ENCODE measurements around the gene TMEM183A. TPM values are rescaled to one million over a fixed set of nuclear protein-coding genes. Genes with fewer than 3 reads are reported as not detected.

The TMEM183A gene
- total and polyA plus RNA-seq, 2 donors (not counting 1 experiment from before 2014, with no cell fraction given), result 61.2 to 65.2 TPM

DNA sequence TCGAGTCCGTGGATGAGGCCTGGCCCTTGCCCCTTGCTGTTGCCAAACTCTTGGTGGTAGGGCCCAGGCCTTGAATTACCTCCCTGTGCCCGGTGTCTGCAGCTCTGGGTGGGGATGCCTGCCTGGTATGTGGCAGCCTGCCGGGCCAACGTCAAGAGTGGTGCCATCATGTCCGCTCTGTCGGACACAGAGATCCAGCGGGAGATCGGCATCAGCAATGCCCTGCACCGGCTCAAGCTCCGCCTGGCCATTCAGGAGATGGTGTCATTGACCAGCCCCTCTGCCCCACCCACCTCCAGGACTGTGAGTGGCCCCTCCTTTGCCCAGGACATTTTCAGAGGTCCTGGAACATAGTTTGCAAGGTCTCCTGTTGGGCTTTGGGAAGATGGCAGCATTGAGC, 52.9 kb downstream of the TMEM183A start:
- no peaks in the 10 kb centered on the region for H3K9me3 ChIP-seq (ENCODE audit: control extremely low read depth in 1 of 3, control insufficient read depth in 2 of 3, insufficient read depth in 1 of 3, low read length in 2 of 3)
- peaks cover 0 to 3% (median 0%) of the 10 kb centered on the region in 4 experiments for H3K27me3 ChIP-seq (replicated peaks in 1 of 4; ENCODE audit: control extremely low read depth in 1 of 4, control insufficient read depth in 3 of 4, insufficient read depth in 4 of 4, low read length in 3 of 4)
- ATAC-seq (ENCODE audit: low read depth) (no peak), DNase-seq (no peak)
- H3K9me3 Mint-ChIP-seq (ENCODE audit: insufficient read depth), result no peaks in the 10 kb centered on the region
- no peak overlapping the region for H3K27ac ChIP-seq (ENCODE audit: low read length in 2 of 2)
- no peak overlapping the region for H3K4me2 ChIP-seq (replicated peaks; ENCODE audit: low read depth, low read length, poor library complexity, severe bottlenecking)
- CTCF ChIA-PET, result no interaction called here
- H2AFZ ChIP-seq (ENCODE audit: insufficient read depth, low read depth, low read length, poor library complexity, severe bottlenecking), result no peak overlapping the region
- POLR2A ChIA-PET, result no interaction called here
- H4K20me1 ChIP-seq (ENCODE audit: control insufficient read depth, insufficient read depth, low read length, poor library complexity, severe bottlenecking), result no peaks in the 10 kb centered on the region
- H3K4me1 Mint-ChIP-seq, result no peaks in the 10 kb centered on the region
- H3K4me3 ChIP-seq (ENCODE audit: control extremely low read depth in 1 of 5, extremely low read depth in 1 of 5, insufficient read depth in 1 of 5, low read depth in 2 of 5, low read length in 4 of 5), result no peak overlapping the region
- TF ChIP-seq, protein P1, sequence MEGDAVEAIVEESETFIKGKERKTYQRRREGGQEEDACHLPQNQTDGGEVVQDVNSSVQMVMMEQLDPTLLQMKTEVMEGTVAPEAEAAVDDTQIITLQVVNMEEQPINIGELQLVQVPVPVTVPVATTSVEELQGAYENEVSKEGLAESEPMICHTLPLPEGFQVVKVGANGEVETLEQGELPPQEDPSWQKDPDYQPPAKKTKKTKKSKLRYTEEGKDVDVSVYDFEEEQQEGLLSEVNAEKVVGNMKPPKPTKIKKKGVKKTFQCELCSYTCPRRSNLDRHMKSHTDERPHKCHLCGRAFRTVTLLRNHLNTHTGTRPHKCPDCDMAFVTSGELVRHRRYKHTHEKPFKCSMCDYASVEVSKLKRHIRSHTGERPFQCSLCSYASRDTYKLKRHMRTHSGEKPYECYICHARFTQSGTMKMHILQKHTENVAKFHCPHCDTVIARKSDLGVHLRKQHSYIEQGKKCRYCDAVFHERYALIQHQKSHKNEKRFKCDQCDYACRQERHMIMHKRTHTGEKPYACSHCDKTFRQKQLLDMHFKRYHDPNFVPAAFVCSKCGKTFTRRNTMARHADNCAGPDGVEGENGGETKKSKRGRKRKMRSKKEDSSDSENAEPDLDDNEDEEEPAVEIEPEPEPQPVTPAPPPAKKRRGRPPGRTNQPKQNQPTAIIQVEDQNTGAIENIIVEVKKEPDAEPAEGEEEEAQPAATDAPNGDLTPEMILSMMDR (IDR thresholded peaks at IDR 0.05), result no peak
- TF ChIP-seq EZH2 (IDR thresholded peaks at IDR 0.05; ENCODE audit: borderline replicate concordance, insufficient read depth, low read depth, low read length, poor library complexity, severe bottlenecking), result no peak
- H3K4me1 ChIP-seq (ENCODE audit: control insufficient read depth in 2 of 2, insufficient read depth in 2 of 2, low read length in 2 of 2), result no peaks in the 10 kb centered on the region
- intact Hi-C loops (cut with micrococcal nuclease), result no loop called here
- H3K9ac ChIP-seq (ENCODE audit: low read length), result no peak overlapping the region
- H3K4me3 Mint-ChIP-seq, result no peak overlapping the region
- H3K36me3 ChIP-seq (replicated peaks in 1 of 2; ENCODE audit: control extremely low read depth in 1 of 2, control insufficient read depth in 1 of 2, extremely low read depth in 1 of 2, insufficient read depth in 2 of 2, low read length in 1 of 2), result no peaks in the 10 kb centered on the region
- WGBS (ENCODE audit: insufficient coverage), result 98% methylated on average over 11 of the region's 11 CpGs
- no peaks in the 10 kb centered on the region for H3K79me2 ChIP-seq (ENCODE audit: control insufficient read depth, insufficient read depth, low read length)
- H3K27ac Mint-ChIP-seq, result no peak overlapping the region
- peaks cover 24% of the 10 kb centered on the region for H3K27me3 Mint-ChIP-seq

DNA sequence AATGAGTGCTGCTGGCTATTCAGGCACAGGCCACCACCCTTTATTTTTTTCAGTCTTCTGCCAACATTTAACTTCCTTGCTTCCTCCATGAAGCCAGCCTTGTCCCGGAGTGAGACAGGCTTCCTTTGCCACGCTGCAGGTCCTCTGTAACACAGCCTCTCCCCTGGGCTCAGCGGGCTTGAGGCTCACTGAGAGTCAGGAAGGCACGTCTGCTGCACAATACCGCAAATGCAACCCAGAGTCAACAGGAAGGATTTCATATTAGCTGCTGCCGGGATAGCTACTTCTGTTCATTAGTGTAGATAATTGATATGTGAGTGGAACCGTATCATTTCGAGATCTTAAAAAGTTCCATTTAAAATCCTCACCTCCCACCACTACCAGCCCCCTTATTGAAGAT, 56.1 kb downstream of the TMEM183A start:
- Histone ChIP-seq H3K4me1 (ENCODE audit: control insufficient read depth in 2 of 2, insufficient read depth in 2 of 2, low read length in 2 of 2) (no peaks in the 10 kb centered on the region), H4K20me1 (ENCODE audit: control insufficient read depth, insufficient read depth, low read length, poor library complexity, severe bottlenecking) (no peaks in the 10 kb centered on the region), H3K4me3 (ENCODE audit: control extremely low read depth in 1 of 5, extremely low read depth in 1 of 5, insufficient read depth in 1 of 5, low read depth in 2 of 5, low read length in 4 of 5) (no peak overlapping the region), H3K9ac (ENCODE audit: low read length) (no peak overlapping the region), H3K27ac (ENCODE audit: low read length in 2 of 2) (no peak overlapping the region), H3K4me2 (replicated peaks; ENCODE audit: low read depth, low read length, poor library complexity, severe bottlenecking) (no peak overlapping the region), H2AFZ (ENCODE audit: insufficient read depth, low read depth, low read length, poor library complexity, severe bottlenecking) (no peak overlapping the region), H3K27me3 (replicated peaks in 1 of 4; ENCODE audit: control extremely low read depth in 1 of 4, control insufficient read depth in 3 of 4, insufficient read depth in 4 of 4, low read length in 3 of 4) (no peaks in the 10 kb centered on the region), H3K79me2 (ENCODE audit: control insufficient read depth, insufficient read depth, low read length) (no peaks in the 10 kb centered on the region), H3K36me3 (replicated peaks in 1 of 2; ENCODE audit: control extremely low read depth in 1 of 2, control insufficient read depth in 1 of 2, extremely low read depth in 1 of 2, insufficient read depth in 2 of 2, low read length in 1 of 2) (no peaks in the 10 kb centered on the region), H3K9me3 (ENCODE audit: control extremely low read depth in 1 of 3, control insufficient read depth in 2 of 3, insufficient read depth in 1 of 3, low read length in 2 of 3) (no peaks in the 10 kb centered on the region)
- 42% methylated on average over 3 of the region's 8 CpGs for WGBS (ENCODE audit: insufficient coverage)
- Mint-ChIP-seq H3K9me3 (ENCODE audit: insufficient read depth) (no peaks in the 10 kb centered on the region), H3K4me1 (no peaks in the 10 kb centered on the region), H3K4me3 (no peak overlapping the region), H3K27ac (no peak overlapping the region), H3K27me3 (peaks cover 12% of the 10 kb centered on the region)
- TF ChIP-seq, protein P1 (IDR thresholded peaks at IDR 0.05), result no peak
- DNase-seq (no peak), ATAC-seq (ENCODE audit: low read depth) (no peak)
- POLR2A ChIA-PET, result no interaction called here
- intact Hi-C loops (cut with micrococcal nuclease), result no loop called here
- CTCF ChIA-PET, result no interaction called here
